Ovary (tissue), 3 donors: ENCODE data around the gene USP46.

Experiments used
- EP300 ChIP-seq: sonication (generic); formaldehyde crosslinking; IDR thresholded peaks from one replicate; pipeline ENCODE4 v1.6.1; 2017; ENCODE audit warnings: antibody characterized with exemption
- POLR2A ChIP-seq: fragments of 450-650 bp; IDR thresholded peaks from one replicate; pipeline ENCODE4 v1.6.1; 2017; ENCODE audit warnings: antibody characterized with exemption, mild to moderate bottlenecking, moderate library complexity
- TF ChIP-seq, protein P1 (sequence below), 3 donors: fragments of 450-650 bp in 2 of 3; fragments of 200-600 bp in 1 of 3; IDR thresholded peaks; one replicate each; pipeline versions ENCODE4 v1.5.1 to v1.8.0; 2016 to 2022; ENCODE audit warnings: antibody characterized with exemption in 3 of 3, mild to moderate bottlenecking in 1 of 3
- donor health status: DM: no; HTN: no; CAD: no.

DNA sequence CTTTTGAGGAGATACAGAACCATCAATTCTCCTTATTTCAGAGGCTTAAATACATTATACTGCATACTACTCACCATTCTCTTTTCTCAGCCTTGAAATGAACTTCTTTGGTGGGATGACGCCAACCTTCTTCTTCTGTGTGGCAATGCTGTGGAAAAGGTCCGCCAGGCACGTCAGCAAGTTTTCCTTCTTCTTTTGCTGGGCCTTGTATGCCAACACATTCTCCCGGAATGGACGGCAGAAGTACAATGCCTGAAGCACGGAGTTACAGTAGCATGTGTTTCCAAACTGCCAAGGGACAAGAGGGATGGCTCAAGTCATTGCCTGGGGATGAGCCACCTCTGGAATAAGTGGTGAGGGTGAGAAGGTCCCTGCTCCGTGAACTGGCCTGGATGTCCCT lies 31.2 kb downstream of the USP46 start:
- TF ChIP-seq, protein P1, sequence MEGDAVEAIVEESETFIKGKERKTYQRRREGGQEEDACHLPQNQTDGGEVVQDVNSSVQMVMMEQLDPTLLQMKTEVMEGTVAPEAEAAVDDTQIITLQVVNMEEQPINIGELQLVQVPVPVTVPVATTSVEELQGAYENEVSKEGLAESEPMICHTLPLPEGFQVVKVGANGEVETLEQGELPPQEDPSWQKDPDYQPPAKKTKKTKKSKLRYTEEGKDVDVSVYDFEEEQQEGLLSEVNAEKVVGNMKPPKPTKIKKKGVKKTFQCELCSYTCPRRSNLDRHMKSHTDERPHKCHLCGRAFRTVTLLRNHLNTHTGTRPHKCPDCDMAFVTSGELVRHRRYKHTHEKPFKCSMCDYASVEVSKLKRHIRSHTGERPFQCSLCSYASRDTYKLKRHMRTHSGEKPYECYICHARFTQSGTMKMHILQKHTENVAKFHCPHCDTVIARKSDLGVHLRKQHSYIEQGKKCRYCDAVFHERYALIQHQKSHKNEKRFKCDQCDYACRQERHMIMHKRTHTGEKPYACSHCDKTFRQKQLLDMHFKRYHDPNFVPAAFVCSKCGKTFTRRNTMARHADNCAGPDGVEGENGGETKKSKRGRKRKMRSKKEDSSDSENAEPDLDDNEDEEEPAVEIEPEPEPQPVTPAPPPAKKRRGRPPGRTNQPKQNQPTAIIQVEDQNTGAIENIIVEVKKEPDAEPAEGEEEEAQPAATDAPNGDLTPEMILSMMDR (IDR thresholded peaks at IDR 0.05), result no peak
- TF ChIP-seq POLR2A (no peak), EP300 (no peak)
